Mesothelial cell of epicardium (in vitro differentiated cells): Measurements from ENCODE around the gene SLC24A3. TPM values are rescaled to one million over a fixed set of nuclear protein-coding genes. Genes with fewer than 3 reads are reported as not detected.
A peak's percentile ranks its signal among the peaks of the same experiment; 100 is the strongest.

Experiments
- DNase-seq, 2 experiments: peaks; one replicate each; pipeline ENCODE4 v3.0.0; 2021; ENCODE audit warnings: low spot score in 2 of 2; ENCODE audit not compliant: unreplicated experiment in 2 of 2
- H3K27ac Mint-ChIP-seq: 2 replicates; pipeline ENCODE4 v1.8.0; 2021; ENCODE audit warnings: mixed read lengths
- H3K27me3 Mint-ChIP-seq: 2 replicates; pipeline ENCODE4 v1.8.0; 2021; ENCODE audit warnings: low read depth, mixed read lengths
- H3K36me3 Mint-ChIP-seq: 2 replicates; pipeline ENCODE4 v1.8.0; 2021; ENCODE audit warnings: mixed read lengths
- H3K4me1 Mint-ChIP-seq: 2 replicates; pipeline ENCODE4 v1.8.0; 2021; ENCODE audit warnings: mixed read lengths
- H3K4me3 Mint-ChIP-seq: 2 replicates; pipeline ENCODE4 v1.8.0; 2021; ENCODE audit warnings: mild to moderate bottlenecking, moderate library complexity, mixed read lengths
- H3K9me3 Mint-ChIP-seq: 2 replicates; pipeline ENCODE4 v1.8.0; 2021; ENCODE audit warnings: mixed read lengths
- CTCF ChIP-seq: fragments of 200-600 bp; sonication (generic); IDR thresholded peaks from one replicate; pipeline ENCODE4 v1.5.0; 2021; ENCODE audit warnings: antibody characterized with exemption; ENCODE audit not compliant: unreplicated experiment
- total RNA-seq: library from RNA; stranded (reverse); gene quantifications from 3 replicates; pipeline ENCODE4 v1.2.1, GENCODE V29; 2021

SLC24A3 gene
- total RNA-seq, 1 donor from 2014 or later = 3.2 TPM

GRCh38 chr20:19403549-19403948 lies 191.1 kb downstream of the SLC24A3 start:
- Mint-ChIP-seq H3K9me3 (peaks cover 18% of the 10 kb centered on the region), H3K4me1 (peaks cover 35% of the 10 kb centered on the region), H3K27ac (no peak overlapping the region), H3K4me3 (no peak overlapping the region), H3K36me3 (peaks cover 3% of the 10 kb centered on the region), H3K27me3 (no peaks in the 10 kb centered on the region)
- no peak for TF ChIP-seq CTCF
- DNase-seq = no peak

- H3K36me3 Mint-ChIP-seq = no peaks in the 10 kb centered on the region
These were observed 192.4 kb downstream of the SLC24A3 start for GRCh38 chr20:19404826-19405225.

GRCh38 chr20:19405958-19406357 lies 193.5 kb downstream of the SLC24A3 start:
- H3K27ac Mint-ChIP-seq = peak overlapping the region; percentile 64
- no peak overlapping the region for H3K4me3 Mint-ChIP-seq
- TF ChIP-seq CTCF = no peak
- peaks cover 4% of the 10 kb centered on the region for H3K9me3 Mint-ChIP-seq
- H3K4me1 Mint-ChIP-seq = peaks cover 44% of the 10 kb centered on the region
- H3K36me3 Mint-ChIP-seq = no peaks in the 10 kb centered on the region
- no peak for DNase-seq
- H3K27me3 Mint-ChIP-seq = no peaks in the 10 kb centered on the region

More at GRCh38 chr20:19404826-19405225, 192.4 kb downstream of the SLC24A3 start:
- peaks cover 44% of the 10 kb centered on the region for H3K4me1 Mint-ChIP-seq
- TF ChIP-seq CTCF = no peak
- no peaks in the 10 kb centered on the region for H3K27me3 Mint-ChIP-seq
- DNase-seq = no peak
- no peak overlapping the region for H3K4me3 Mint-ChIP-seq
- peaks cover 5% of the 10 kb centered on the region for H3K9me3 Mint-ChIP-seq
- no peak overlapping the region for H3K27ac Mint-ChIP-seq

- Mint-ChIP-seq H3K9me3 (peaks cover 4% of the 10 kb centered on the region), H3K4me3 (no peak overlapping the region), H3K27me3 (no peaks in the 10 kb centered on the region), H3K4me1 (peaks cover 44% of the 10 kb centered on the region), H3K36me3 (no peaks in the 10 kb centered on the region), H3K27ac (peak overlapping the region; percentile 64)
- no peak for DNase-seq
- TF ChIP-seq CTCF = no peak
These were observed 193.9 kb downstream of the SLC24A3 start for GRCh38 chr20:19406381-19406780.

- no peak for TF ChIP-seq CTCF
- H3K4me1 Mint-ChIP-seq = peaks cover 44% of the 10 kb centered on the region
- peaks cover 4% of the 10 kb centered on the region for H3K9me3 Mint-ChIP-seq
- no peak for DNase-seq
- H3K4me3 Mint-ChIP-seq = no peak overlapping the region
- H3K27me3 Mint-ChIP-seq = no peaks in the 10 kb centered on the region
- H3K27ac Mint-ChIP-seq = peak overlapping the region; percentile 64
- no peaks in the 10 kb centered on the region for H3K36me3 Mint-ChIP-seq
These were observed 194.8 kb downstream of the SLC24A3 start for GRCh38 chr20:19407196-19407595.

- Mint-ChIP-seq H3K36me3 (no peaks in the 10 kb centered on the region), H3K9me3 (peaks cover 4% of the 10 kb centered on the region), H3K27ac (peak overlapping the region; percentile 64), H3K4me1 (peaks cover 44% of the 10 kb centered on the region), H3K4me3 (no peak overlapping the region), H3K27me3 (no peaks in the 10 kb centered on the region)
- DNase-seq = no peak
- TF ChIP-seq CTCF = no peak
These were observed 195.3 kb downstream of the SLC24A3 start for GRCh38 chr20:19407736-19408135.
